K562 (cell line): ENCODE measurements around the gene PPM1H. TPM values are rescaled to one million over a fixed set of nuclear protein-coding genes. Genes with fewer than 3 reads are reported as not detected.

Source experiments
- CHD7 ChIP-seq: fragments of 200-600 bp; sonication (generic); IDR thresholded peaks from one replicate; pipeline ENCODE4 v1.6.1; 2012; ENCODE audit warnings: mild to moderate bottlenecking, low read depth, low read length, inconsistent platforms
- EHMT2 ChIP-seq: fragments of 450-650 bp; IDR thresholded peaks from 2 replicates; pipeline ENCODE4 v1.6.1; 2018; ENCODE audit warnings: antibody characterized with exemption
- FOXO4 ChIP-seq: fragments of 450-650 bp; formaldehyde crosslinking; IDR thresholded peaks from 2 replicates; pipeline ENCODE4 v1.4.0; 2020; ENCODE audit warnings: mild to moderate bottlenecking, moderate library complexity
- ILF3 ChIP-seq: fragments of 450-650 bp; IDR thresholded peaks from 2 replicates; pipeline ENCODE4 v1.6.1; 2018; ENCODE audit warnings: antibody characterized with exemption, mild to moderate bottlenecking, moderate library complexity, borderline replicate concordance
- MECOM ChIP-seq: fragments of 250-450 bp; sonication (Bioruptor Pico); IDR thresholded peaks from 2 replicates; pipeline ENCODE4 v1.8.0; 2022; ENCODE audit warnings: inconsistent platforms
- PTTG1 ChIP-seq: fragments of 450-650 bp; IDR thresholded peaks from 2 replicates; pipeline ENCODE4 v1.6.1; 2016; ENCODE audit warnings: low read depth, mild to moderate bottlenecking, missing genetic modification characterization, missing compliant biosample characterization
- SMARCE1 ChIP-seq: fragments of 450-650 bp; IDR thresholded peaks from 2 replicates; pipeline ENCODE4 v1.7.1; 2016; ENCODE audit warnings: mild to moderate bottlenecking
- ZBTB34 ChIP-seq: fragments of 250-450 bp; sonication (Bioruptor Pico); IDR thresholded peaks from 2 replicates; pipeline ENCODE4 v1.8.0; 2021; ENCODE audit warnings: mild to moderate bottlenecking, moderate library complexity
- ZNF12 ChIP-seq: sonication (generic); formaldehyde crosslinking; IDR thresholded peaks from 2 replicates; pipeline ENCODE4 v1.4.0; 2020; ENCODE audit warnings: mild to moderate bottlenecking, missing genetic modification reagents
- ZNF184 ChIP-seq: sonication (generic); formaldehyde crosslinking; IDR thresholded peaks from 2 replicates; pipeline ENCODE4 v1.5.0; 2020; ENCODE audit warnings: missing genetic modification reagents
- ZNF444 ChIP-seq: fragments of 250-450 bp; sonication (Bioruptor Pico); IDR thresholded peaks from 2 replicates; pipeline ENCODE4 v1.4.0; 2020; ENCODE audit warnings: mild to moderate bottlenecking, moderate library complexity
- ZNF589 ChIP-seq: fragments of 200-800 bp; sonication (Bioruptor generic); IDR thresholded peaks from 2 replicates; pipeline ENCODE4 v1.6.1; 2016; ENCODE audit warnings: low read depth, missing genetic modification characterization, missing compliant biosample characterization
- polyA plus RNA-seq, 8 experiments: library from polyadenylated mRNA; depleted of rRNA in 4 of 8; stranded (reverse) in 5 of 8; unstranded in 3 of 8; fragments of >200 nt; fragmentation: Nextera tagmentation in 2 of 8; fragmentation: Illumina TruSeq in 1 of 8; extraction: Ambion mirVana in 2 of 8; extraction: Trizol in 1 of 8; gene quantifications; 2 replicates each; pipeline versions ENCODE4 v1.2.1 to v1.2.3, GENCODE V29; 2011 to 2014; ENCODE audit warnings: inconsistent platforms in 1 of 8, missing spikeins in 1 of 8
- total RNA-seq, 7 experiments: library from RNA; depleted of rRNA in 6 of 7; stranded (reverse); fragments of >200 nt in 6 of 7; fragmentation: Illumina TruSeq in 2 of 7; extraction: Trizol in 2 of 7; gene quantifications; 2 replicates each; pipeline versions ENCODE4 v1.2.1 to v1.2.3, GENCODE V29; 2011 to 2021; ENCODE audit warnings: low replicate concordance in 1 of 7

PPM1H gene
- total and polyA plus RNA-seq, 9 of the 15 experiments (the other 6 are each of a cell fraction or from before 2014, with no cell fraction given), result 5.3 to 29.3 (median 11.3) TPM

DNA sequence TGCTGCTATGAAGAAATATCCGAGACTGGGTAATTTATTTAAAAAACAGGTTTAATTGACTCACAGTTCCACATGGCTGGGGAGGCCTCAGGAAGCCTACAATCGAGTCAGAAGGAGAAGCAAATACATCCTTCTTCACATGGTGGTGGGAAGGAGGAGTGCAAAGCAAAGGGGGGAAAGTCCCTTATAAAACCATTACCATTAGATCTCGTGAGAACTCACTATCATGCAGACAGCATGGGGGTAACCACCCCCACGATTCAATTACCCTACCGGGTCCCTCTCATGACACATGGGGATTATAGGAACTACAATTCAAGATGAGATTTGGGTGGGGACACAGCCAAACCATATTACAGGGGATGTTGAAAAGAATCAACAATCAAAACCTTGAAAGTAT lies 74.9 kb downstream of the PPM1H start (continued):
- TF ChIP-seq ZBTB34 (CRISPR knock-in tag) (no peak), PTTG1 (tag) (no peak), CHD7 (no peak), SMARCE1 (no peak), FOXO4 (no peak), MECOM (CRISPR knock-in tag) (no peak), ZNF444 (no peak), ZNF12 (CRISPR knock-in tag) (no peak), ILF3 (no peak), EHMT2 (no peak), ZNF589 (no peak), ZNF184 (CRISPR knock-in tag) (no peak)
